GM19238 (cell line): Measurements from ENCODE around the gene VSTM2L.

Source experiments
- DNase-seq: peaks from one replicate; pipeline ENCODE4 v3.0.0; 2011; ENCODE audit warnings: low spot score; ENCODE audit not compliant: insufficient read length

The VSTM2L gene

GRCh38 chr20:37878835-37879599 lies 23.9 kb upstream of the VSTM2L start:
- DNase-seq, result no peak

GRCh38 chr20:37879843-37880242 lies 23.1 kb upstream of the VSTM2L start:
- no peak for DNase-seq

GRCh38 chr20:37880726-37881591 lies 22.0 kb upstream of the VSTM2L start:
- DNase-seq, result no peak

- DNase-seq, result no peak
Observed at GRCh38 chr20:37881601-37882343, 21.2 kb upstream of the VSTM2L start.

- DNase-seq, result no peak
Observed at GRCh38 chr20:37882961-37883712, 19.8 kb upstream of the VSTM2L start.

GRCh38 chr20:37885042-37885441 lies 17.9 kb upstream of the VSTM2L start:
- no peak for DNase-seq

- DNase-seq, result no peak
Observed at GRCh38 chr20:37885593-37886503, 17.1 kb upstream of the VSTM2L start.

GRCh38 chr20:37886851-37887297 lies 16.1 kb upstream of the VSTM2L start:
- DNase-seq, result no peak

- DNase-seq, result no peak
Observed at GRCh38 chr20:37888641-37889040, 14.3 kb upstream of the VSTM2L start.

GRCh38 chr20:37890108-37890507 lies 12.8 kb upstream of the VSTM2L start:
- no peak for DNase-seq

GRCh38 chr20:37890643-37891042 lies 12.3 kb upstream of the VSTM2L start:
- no peak for DNase-seq

GRCh38 chr20:37892001-37892400 lies 10.9 kb upstream of the VSTM2L start:
- no peak for DNase-seq

GRCh38 chr20:37893566-37894241 lies 9.2 kb upstream of the VSTM2L start:
- no peak for DNase-seq

GRCh38 chr20:37894454-37894853 lies 8.5 kb upstream of the VSTM2L start:
- no peak for DNase-seq

- DNase-seq, result no peak
Observed at GRCh38 chr20:37895166-37895565, 7.8 kb upstream of the VSTM2L start.

GRCh38 chr20:37896932-37897548 lies 5.9 kb upstream of the VSTM2L start:
- DNase-seq, result no peak

GRCh38 chr20:37898233-37899104 lies 4.5 kb upstream of the VSTM2L start:
- DNase-seq, result no peak
